ENCODE measurements around the gene STIM1.

STIM1 gene

GRCh38 chr11:4035985-4036384, 180.5 kb downstream of the STIM1 start:
- no peaks in the 10 kb centered on the region for H3K9me2 ChIP-seq (replicated peaks; ENCODE audit: insufficient read depth, low read length)
- no peak overlapping the region for H3K27ac ChIP-seq (ENCODE audit: low read depth, low read length)
- H4K20me1 ChIP-seq (ENCODE audit: low read depth, low read length), result no peaks in the 10 kb centered on the region
- TF ChIP-seq EZH2phosphoT487 (conservative IDR thresholded peaks at IDR 0.05; ENCODE audit: low read length) (no peak), CTCF (IDR thresholded peaks at IDR 0.05; ENCODE audit: insufficient read depth, low read length, poor library complexity, severe bottlenecking) (no peak)
- H3K9ac ChIP-seq (ENCODE audit: low read length), result no peak overlapping the region
- H3F3A ChIP-seq (ENCODE audit: insufficient read depth), result no peaks in the 10 kb centered on the region
- H3K9me3 ChIP-seq (ENCODE audit: insufficient read depth, low read length), result no peaks in the 10 kb centered on the region
- H2AFZ ChIP-seq (ENCODE audit: low read depth, low read length, severe bottlenecking), result no peak overlapping the region
- H3K27me3 ChIP-seq (ENCODE audit: low read length), result no peaks in the 10 kb centered on the region
- no peak overlapping the region for H3K4me3 ChIP-seq (ENCODE audit: insufficient read depth, low read length, poor library complexity, severe bottlenecking)
- peaks cover 2% of the 10 kb centered on the region; the same call in 1 of the 2 replicates for H3K36me3 ChIP-seq (ENCODE audit: low read length)
- H3K79me2 ChIP-seq (ENCODE audit: insufficient read depth, low read length), result no peaks in the 10 kb centered on the region
- no peak overlapping the region for H3K4me2 ChIP-seq (ENCODE audit: low read depth, low read length, poor library complexity, severe bottlenecking)

- H3F3A ChIP-seq (ENCODE audit: insufficient read depth), result no peaks in the 10 kb centered on the region
- no peak overlapping the region for H3K4me3 ChIP-seq (ENCODE audit: insufficient read depth, low read length, poor library complexity, severe bottlenecking)
- H3K27me3 ChIP-seq (ENCODE audit: low read length), result no peaks in the 10 kb centered on the region
- H4K20me1 ChIP-seq (ENCODE audit: low read depth, low read length), result no peaks in the 10 kb centered on the region
- H3K4me2 ChIP-seq (ENCODE audit: low read depth, low read length, poor library complexity, severe bottlenecking), result no peak overlapping the region
- H3K9me3 ChIP-seq (ENCODE audit: insufficient read depth, low read length), result no peaks in the 10 kb centered on the region
- no peaks in the 10 kb centered on the region for H3K79me2 ChIP-seq (ENCODE audit: insufficient read depth, low read length)
- H3K9ac ChIP-seq (ENCODE audit: low read length), result no peak overlapping the region
- TF ChIP-seq EZH2phosphoT487 (conservative IDR thresholded peaks at IDR 0.05; ENCODE audit: low read length) (no peak), CTCF (IDR thresholded peaks at IDR 0.05; ENCODE audit: insufficient read depth, low read length, poor library complexity, severe bottlenecking) (no peak)
- H3K27ac ChIP-seq (ENCODE audit: low read depth, low read length), result no peak overlapping the region
- no peaks in the 10 kb centered on the region for H3K36me3 ChIP-seq (ENCODE audit: low read length)
- H2AFZ ChIP-seq (ENCODE audit: low read depth, low read length, severe bottlenecking), result no peak overlapping the region
- H3K9me2 ChIP-seq (replicated peaks; ENCODE audit: insufficient read depth, low read length), result no peaks in the 10 kb centered on the region
These were observed 183.5 kb downstream of the STIM1 start for GRCh38 chr11:4039011-4039410.

GRCh38 chr11:4040461-4040860, 185.0 kb downstream of the STIM1 start:
- Histone ChIP-seq H3K79me2 (ENCODE audit: insufficient read depth, low read length) (no peaks in the 10 kb centered on the region), H3K9me2 (replicated peaks; ENCODE audit: insufficient read depth, low read length) (no peaks in the 10 kb centered on the region), H3K9ac (ENCODE audit: low read length) (no peak overlapping the region), H2AFZ (ENCODE audit: low read depth, low read length, severe bottlenecking) (no peak overlapping the region), H3K27ac (ENCODE audit: low read depth, low read length) (no peak overlapping the region), H3F3A (ENCODE audit: insufficient read depth) (no peaks in the 10 kb centered on the region), H3K27me3 (ENCODE audit: low read length) (no peaks in the 10 kb centered on the region), H3K36me3 (ENCODE audit: low read length) (no peaks in the 10 kb centered on the region), H3K9me3 (ENCODE audit: insufficient read depth, low read length) (no peaks in the 10 kb centered on the region), H3K4me2 (ENCODE audit: low read depth, low read length, poor library complexity, severe bottlenecking) (no peak overlapping the region), H3K4me3 (ENCODE audit: insufficient read depth, low read length, poor library complexity, severe bottlenecking) (no peak overlapping the region), H4K20me1 (ENCODE audit: low read depth, low read length) (no peaks in the 10 kb centered on the region)
- TF ChIP-seq EZH2phosphoT487 (conservative IDR thresholded peaks at IDR 0.05; ENCODE audit: low read length) (no peak), CTCF (IDR thresholded peaks at IDR 0.05; ENCODE audit: insufficient read depth, low read length, poor library complexity, severe bottlenecking) (no peak)

Measured in SU-DHL-6 (cell line).